HUES48 (cell line): ENCODE data around the gene BICRA.
A peak's percentile ranks its signal among the peaks of the same experiment; 100 is the strongest.
"Not testable (repeated sequence)": the region's sequence is repeated elsewhere in the genome, so short reads cannot be mapped to it uniquely, and the experiment has no call there.

Experiments
- H3K27ac ChIP-seq: one replicate; pipeline ENCODE4 v1.7.0; 2013; ENCODE audit warnings: low read depth, low read length, inconsistent platforms
- H3K27me3 ChIP-seq: 2 replicates; pipeline ENCODE4 v1.6.1; 2013; ENCODE audit warnings: mild to moderate bottlenecking, low read length; ENCODE audit not compliant: control insufficient read depth, insufficient read depth
- H3K36me3 ChIP-seq: 2 replicates; pipeline ENCODE4 v1.6.1; 2013; ENCODE audit warnings: low read length; ENCODE audit not compliant: control insufficient read depth, insufficient read depth
- H3K4me1 ChIP-seq: 2 replicates; pipeline ENCODE4 v1.6.1; 2013; ENCODE audit warnings: mild to moderate bottlenecking, low read length; ENCODE audit not compliant: control insufficient read depth, insufficient read depth
- H3K4me3 ChIP-seq: 2 replicates; pipeline ENCODE4 v1.5.1; 2013; ENCODE audit warnings: mild to moderate bottlenecking, low read depth, low read length
- H3K9ac ChIP-seq: 2 replicates; pipeline ENCODE4 v1.6.1; 2013; ENCODE audit warnings: mild to moderate bottlenecking, low read depth, low read length, moderate library complexity
- H3K9me3 ChIP-seq: 2 replicates; pipeline ENCODE4 v1.6.1; 2013; ENCODE audit warnings: low read length; ENCODE audit not compliant: control insufficient read depth, insufficient read depth

BICRA gene

DNA sequence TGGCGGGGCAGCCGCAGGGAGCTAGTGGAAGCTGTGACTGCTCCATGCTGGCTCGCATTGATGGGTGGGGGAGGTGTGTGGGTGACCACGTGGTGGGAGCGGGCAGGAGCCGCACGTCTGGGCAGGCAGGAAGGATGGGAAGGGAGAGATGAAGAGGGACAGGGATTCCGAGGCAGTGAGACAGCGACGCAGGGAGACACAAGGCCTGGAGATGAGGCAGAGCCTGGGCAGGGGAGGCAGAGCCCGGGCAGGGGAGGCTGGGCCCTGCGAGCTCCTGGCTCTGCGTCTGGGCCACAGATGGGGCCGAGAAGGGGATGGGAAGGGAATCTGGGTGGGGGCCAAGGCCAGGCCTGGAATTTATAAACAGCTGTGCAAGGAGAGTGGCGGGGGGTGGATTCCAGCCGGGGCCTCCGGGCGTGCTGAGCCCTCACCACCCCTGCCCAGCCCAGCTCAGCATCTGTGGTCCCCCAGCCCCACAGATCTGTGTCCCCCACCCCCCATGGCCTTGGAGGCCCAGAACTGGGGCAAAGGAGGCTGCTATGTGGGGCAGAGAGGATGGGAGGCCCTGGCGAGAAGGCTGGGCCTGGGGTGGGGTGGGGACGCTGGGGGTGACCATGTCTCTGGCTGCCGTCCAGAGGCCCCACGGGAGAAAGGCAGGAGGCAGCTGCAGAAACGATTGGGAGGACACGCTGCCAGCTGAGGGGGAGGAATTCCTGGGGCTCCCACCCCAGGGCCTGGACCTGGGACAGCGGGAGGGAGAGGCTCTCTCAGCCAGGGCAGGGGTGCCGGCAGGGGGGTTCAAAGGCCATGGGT is 110.3 kb downstream of the BICRA start:
- H3K36me3 ChIP-seq = no peaks in the 10 kb centered on the region
- H3K4me3 ChIP-seq = no peak overlapping the region
- H3K9me3 ChIP-seq = no peaks in the 10 kb centered on the region; the same call in 1 of the 2 replicates
- H3K27me3 ChIP-seq = no peaks in the 10 kb centered on the region
- no peak overlapping the region for H3K9ac ChIP-seq
- no peak overlapping the region for H3K27ac ChIP-seq
- H3K4me1 ChIP-seq = no peaks in the 10 kb centered on the region

DNA sequence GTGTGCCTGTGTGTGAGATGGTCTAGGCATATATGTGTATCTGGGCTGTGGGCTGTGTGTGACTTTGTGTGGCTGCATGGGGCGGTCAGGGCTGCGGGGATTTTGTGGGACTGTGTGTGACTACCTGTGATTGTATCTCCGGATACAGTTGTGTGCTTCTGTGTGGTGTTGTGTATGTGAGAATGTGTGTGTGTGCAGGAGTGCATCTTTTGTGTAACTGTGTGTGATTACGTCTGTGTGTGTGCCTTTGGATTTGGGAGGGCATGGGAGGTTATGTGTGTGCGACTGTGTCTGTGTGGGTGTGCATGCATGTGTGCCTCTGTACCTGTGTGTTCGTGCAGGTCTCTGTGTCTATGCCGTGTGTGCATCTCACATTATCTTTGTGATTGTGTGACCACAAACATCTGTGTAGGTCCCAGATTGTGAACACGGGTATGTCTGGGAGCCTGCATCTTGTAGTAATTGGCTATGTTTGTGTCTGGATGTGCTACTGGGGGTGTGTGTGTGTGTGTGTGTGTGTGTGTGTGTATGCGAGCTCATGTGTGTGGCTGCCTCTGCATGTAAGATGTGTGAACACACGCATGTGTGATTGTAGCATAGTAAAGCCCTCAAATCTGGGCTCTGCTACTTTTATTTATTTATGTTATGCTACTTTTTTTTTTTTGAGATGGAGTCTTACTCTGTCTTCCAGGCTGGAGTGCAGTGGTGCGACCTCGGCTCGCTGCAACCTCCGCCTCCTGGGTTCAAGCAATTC is 111.9 kb downstream of the BICRA start:
- no peak overlapping the region for H3K4me3 ChIP-seq
- no peak overlapping the region for H3K9ac ChIP-seq
- H3K4me1 ChIP-seq = no peaks in the 10 kb centered on the region
- no peaks in the 10 kb centered on the region for H3K27me3 ChIP-seq
- H3K9me3 ChIP-seq = no peaks in the 10 kb centered on the region
- H3K27ac ChIP-seq = no peak overlapping the region
- no peaks in the 10 kb centered on the region for H3K36me3 ChIP-seq

DNA sequence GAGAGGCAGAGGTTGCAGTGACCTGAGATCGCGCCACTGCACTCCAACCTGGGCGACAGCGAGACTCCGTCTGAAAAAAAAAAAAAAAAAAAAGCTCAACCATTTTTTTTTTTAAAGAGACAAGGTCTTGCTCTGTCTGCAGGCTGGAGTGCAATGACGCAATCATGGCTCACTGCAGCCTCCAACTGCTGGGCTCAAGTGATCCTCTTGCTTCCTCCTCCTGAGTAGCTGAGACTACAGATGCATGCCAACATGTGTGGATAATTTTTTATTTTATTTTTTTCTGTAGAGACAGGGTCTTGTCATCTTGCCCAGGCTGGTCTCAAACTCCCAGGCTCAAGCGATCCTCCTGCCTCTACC is 114.6 kb downstream of the BICRA start:
- Histone ChIP-seq H3K27ac (no peak overlapping the region), H3K4me3 (no peak overlapping the region), H3K9ac (no peak overlapping the region), H3K36me3 (0 out of 2 replicates have a peak, but pooled peaks cover 6% of the 10 kb centered on the region), H3K27me3 (no peaks in the 10 kb centered on the region), H3K4me1 (no peaks in the 10 kb centered on the region), H3K9me3 (no peaks in the 10 kb centered on the region)

DNA sequence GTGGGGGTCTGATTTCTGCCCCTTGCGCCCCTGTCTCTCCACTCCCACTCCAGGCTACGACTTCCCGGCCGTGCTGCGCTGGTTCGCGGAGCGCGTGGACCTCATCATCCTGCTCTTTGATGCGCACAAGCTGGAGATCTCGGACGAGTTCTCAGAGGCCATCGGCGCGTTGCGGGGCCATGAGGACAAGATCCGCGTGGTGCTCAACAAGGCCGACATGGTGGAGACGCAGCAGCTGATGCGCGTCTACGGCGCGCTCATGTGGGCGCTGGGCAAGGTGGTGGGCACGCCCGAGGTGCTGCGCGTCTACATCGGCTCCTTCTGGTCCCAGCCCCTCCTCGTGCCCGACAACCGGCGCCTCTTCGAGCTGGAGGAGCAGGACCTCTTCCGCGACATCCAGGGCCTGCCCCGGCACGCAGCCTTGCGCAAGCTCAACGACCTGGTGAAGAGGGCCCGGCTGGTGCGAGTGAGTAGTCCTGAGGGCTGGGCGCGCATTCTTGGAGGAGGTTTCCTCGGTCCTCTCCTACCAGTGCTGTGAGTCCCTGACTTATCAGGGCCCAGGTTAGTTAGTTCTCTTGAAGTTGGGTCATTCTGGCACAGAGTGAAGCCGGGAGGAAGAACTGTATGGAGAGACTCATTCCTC is 116.9 kb downstream of the BICRA start:
- Histone ChIP-seq H3K4me3 (no peak overlapping the region), H3K9ac (no peak overlapping the region), H3K9me3 (no peaks in the 10 kb centered on the region), H3K4me1 (peaks cover 6% of the 10 kb centered on the region; the same call in 1 of the 2 replicates), H3K27ac (no peak overlapping the region), H3K27me3 (no peaks in the 10 kb centered on the region), H3K36me3 (0 out of 2 replicates have a peak, but pooled peaks cover 6% of the 10 kb centered on the region)

DNA sequence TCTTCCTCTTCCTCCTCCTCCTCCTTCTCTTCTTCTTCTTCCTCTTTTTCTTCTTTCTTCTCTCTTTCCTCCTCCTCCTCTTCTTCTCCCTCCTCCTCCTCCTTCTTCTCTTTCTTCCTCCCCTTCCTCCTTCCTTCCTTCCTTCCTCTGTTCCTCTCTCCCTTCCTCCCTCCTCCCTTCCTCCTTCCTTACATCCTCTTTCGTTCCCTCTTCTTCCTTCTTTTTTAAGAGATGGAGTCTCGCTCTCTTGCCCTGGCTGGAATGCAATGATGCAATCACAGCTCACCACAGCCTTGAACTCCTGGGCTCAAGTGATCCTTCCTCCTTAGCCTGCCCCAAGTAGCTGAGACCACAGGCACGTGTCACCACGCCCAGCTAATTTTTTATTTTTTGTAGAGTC is 117.5 kb downstream of the BICRA start:
- Histone ChIP-seq H3K36me3 (0 out of 2 replicates have a peak, but pooled peaks cover 6% of the 10 kb centered on the region), H3K27ac (no peak overlapping the region), H3K4me1 (peaks cover 6% of the 10 kb centered on the region; the same call in 1 of the 2 replicates), H3K9me3 (no peaks in the 10 kb centered on the region), H3K9ac (no peak overlapping the region), H3K4me3 (no peak overlapping the region), H3K27me3 (no peaks in the 10 kb centered on the region)

DNA sequence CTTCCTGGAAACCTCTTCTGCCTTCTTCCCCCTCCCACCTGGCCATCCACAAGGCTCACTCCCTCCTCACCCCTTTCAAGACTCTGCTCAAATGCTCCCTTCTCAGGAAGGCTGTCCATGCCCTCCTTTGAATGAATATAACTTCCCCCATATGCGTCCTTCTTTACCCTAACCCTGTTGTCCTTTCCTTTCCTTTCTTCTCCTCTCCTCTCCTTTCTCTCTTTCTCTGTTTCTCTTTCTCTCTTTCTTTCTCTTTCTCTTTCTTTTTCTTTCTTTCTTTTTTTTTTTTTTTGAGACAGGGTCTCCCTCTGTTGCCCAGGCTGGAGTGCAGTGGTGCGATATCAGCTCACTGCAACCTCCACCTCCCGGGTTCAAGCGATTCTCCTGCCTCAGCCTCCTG is 119.4 kb downstream of the BICRA start:
- not testable (repeated sequence) for H3K27me3 ChIP-seq, H3K4me1 ChIP-seq, H3K27ac ChIP-seq, H3K36me3 ChIP-seq, H3K4me3 ChIP-seq, H3K9ac ChIP-seq, H3K9me3 ChIP-seq

DNA sequence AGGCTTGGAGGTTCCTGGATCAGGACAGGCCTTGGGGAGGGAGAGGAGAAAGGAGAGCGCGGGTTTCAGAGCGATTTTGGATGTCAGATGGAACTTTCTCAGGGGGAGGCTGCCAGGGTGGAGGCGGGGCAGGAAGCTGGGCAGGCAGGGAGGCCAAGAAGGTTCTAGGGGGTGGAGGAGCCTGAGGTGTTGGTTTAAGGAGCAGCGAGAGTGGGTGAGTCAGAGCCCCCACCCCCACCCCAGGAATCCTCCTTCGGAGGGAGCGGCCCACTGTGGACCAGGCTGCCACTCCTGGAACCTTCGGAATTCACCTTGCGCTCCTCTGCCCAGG is 120.5 kb downstream of the BICRA start:
- H3K4me3 ChIP-seq = peak overlapping the region; percentile 59
- peak overlapping the region; percentile 55; the same call in 1 of the 2 replicates for H3K9ac ChIP-seq
- H3K27me3 ChIP-seq = no peaks in the 10 kb centered on the region

DNA sequence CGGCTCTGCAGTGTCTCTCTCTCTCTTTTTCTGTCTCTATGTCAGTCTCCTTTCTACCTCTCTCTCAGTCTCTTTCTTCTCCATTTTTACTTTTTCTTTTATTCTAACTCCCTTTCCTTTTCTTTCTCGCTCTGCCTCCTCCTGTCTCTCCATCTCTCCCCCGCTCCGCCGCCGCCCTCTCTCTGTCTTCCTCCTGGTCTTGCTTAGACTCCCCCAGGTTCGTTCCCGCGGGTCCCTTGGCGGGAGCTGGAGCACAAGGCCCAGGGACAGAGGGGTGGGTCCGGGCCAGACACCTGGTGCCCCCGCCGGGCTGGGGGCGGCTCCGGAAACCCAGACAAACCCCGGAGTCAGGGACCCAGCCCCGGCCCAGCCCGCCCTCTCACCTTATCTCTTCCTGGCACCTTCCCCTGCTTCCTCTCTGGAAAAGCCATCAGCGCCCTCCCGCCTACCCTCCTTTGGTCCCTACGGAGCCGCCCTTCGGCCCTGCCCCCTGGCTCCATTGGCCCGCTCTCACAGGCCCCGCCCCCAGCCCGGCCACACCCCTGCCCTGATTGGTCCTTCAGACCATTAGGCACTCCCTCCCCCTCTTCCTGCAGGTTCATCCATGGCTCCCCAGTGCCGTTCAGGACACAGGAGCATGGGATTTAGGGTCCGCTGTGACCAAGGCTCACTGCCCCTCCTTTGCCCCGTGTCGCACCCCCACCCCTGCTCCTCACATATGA is 121.0 kb downstream of the BICRA start:
- Histone ChIP-seq H3K4me1 (peaks cover 6% of the 10 kb centered on the region; the same call in 1 of the 2 replicates), H3K36me3 (0 out of 2 replicates have a peak, but pooled peaks cover 6% of the 10 kb centered on the region), H3K27ac (peak overlapping the region; percentile 74), H3K9me3 (no peaks in the 10 kb centered on the region), H3K27me3 (no peaks in the 10 kb centered on the region), H3K9ac (peak overlapping the region; percentile 55; the same call in 1 of the 2 replicates), H3K4me3 (peak overlapping the region; percentile 59)

More for the DNA sequence above, 120.5 kb downstream of the BICRA start:
- Histone ChIP-seq H3K4me1 (peaks cover 6% of the 10 kb centered on the region; the same call in 1 of the 2 replicates), H3K9me3 (no peaks in the 10 kb centered on the region), H3K27ac (peak overlapping the region; percentile 74), H3K36me3 (0 out of 2 replicates have a peak, but pooled peaks cover 6% of the 10 kb centered on the region)

DNA sequence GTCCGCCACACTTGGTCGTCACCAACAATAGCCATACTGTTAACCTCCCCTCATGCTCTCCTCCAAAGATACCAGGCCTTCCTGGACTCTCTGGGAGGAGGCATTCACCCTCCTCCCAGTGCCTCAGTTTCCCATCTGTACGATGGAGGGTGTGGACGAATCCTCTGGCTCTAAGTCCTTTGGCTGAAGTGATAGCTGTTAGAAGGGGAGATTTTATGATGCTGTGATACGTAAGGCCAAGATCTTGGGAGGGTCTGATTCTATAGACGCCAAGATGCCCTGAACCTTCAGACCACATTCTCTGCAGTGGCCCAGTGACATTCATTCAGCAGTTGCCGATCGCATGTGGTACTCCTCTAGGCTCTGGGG is 121.6 kb downstream of the BICRA start:
- 0 out of 2 replicates have a peak, but pooled peaks cover 6% of the 10 kb centered on the region for H3K36me3 ChIP-seq

DNA sequence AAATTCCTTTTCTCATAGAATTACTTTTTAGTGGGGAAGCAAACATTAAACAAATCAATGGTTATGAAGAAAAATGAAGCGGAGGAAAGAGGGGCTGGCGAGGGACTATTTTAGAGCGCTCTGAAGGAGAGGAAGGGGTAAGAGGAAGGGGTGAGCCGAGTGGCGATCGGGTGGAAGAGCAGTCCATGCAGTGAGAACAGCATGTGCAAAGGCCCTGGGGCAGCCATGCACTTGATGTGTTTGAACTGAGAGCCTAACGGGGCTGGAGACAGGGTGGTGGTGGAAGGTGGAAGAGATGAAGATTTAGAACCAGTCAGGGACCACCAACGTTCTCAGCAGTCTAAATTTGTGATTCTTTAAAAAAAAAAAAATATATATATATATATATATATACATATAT is 122.0 kb downstream of the BICRA start:
- Histone ChIP-seq H3K4me3 (no peak overlapping the region), H3K36me3 (0 out of 2 replicates have a peak, but pooled peaks cover 6% of the 10 kb centered on the region), H3K9ac (no peak overlapping the region), H3K4me1 (peaks cover 6% of the 10 kb centered on the region; the same call in 1 of the 2 replicates), H3K27ac (no peak overlapping the region), H3K27me3 (no peaks in the 10 kb centered on the region), H3K9me3 (no peaks in the 10 kb centered on the region)

More for the DNA sequence above, 121.6 kb downstream of the BICRA start:
- no peaks in the 10 kb centered on the region for H3K27me3 ChIP-seq
- H3K9me3 ChIP-seq = no peaks in the 10 kb centered on the region
- no peak overlapping the region for H3K4me3 ChIP-seq
- no peak overlapping the region for H3K9ac ChIP-seq
- peaks cover 6% of the 10 kb centered on the region; the same call in 1 of the 2 replicates for H3K4me1 ChIP-seq
- H3K27ac ChIP-seq = no peak overlapping the region
